Activated CD8-positive, alpha-beta T cell treated with anti-CD3 and anti-CD28 coated beads, Interleukin-2, amount 10 ng/mL, durations not matched to agents 7 days and 5 days (primary cell): ENCODE results near the gene CHRM2. TPM values are rescaled to one million over a fixed set of nuclear protein-coding genes. Genes with fewer than 3 reads are reported as not detected.

Source experiments
- ATAC-seq: fragments of 150-1000 bp; cut with Tn5 transposase; one replicate; pipeline ENCODE4 v1.10.0; 2021; ENCODE audit warnings: moderate library complexity
- CTCF ChIA-PET: fragments of 350-600 bp; sonication (Branson Sonifier 250); formaldehyde crosslinking; loops from one replicate; lab custom pipeline; 2021; ENCODE audit warnings: antibody characterized with exemption; lab: Charles Lee
- POLR2A ChIA-PET: fragments of 350-600 bp; sonication (Branson Sonifier 250); formaldehyde crosslinking; loops from one replicate; lab custom pipeline; 2021; ENCODE audit warnings: antibody characterized with exemption; lab: Charles Lee
- DNase-seq: peaks from one replicate; pipeline ENCODE4 v3.0.0-alpha.2; 2020
- H3K27ac Mint-ChIP-seq: one replicate; pipeline ENCODE4 v1.8.0; 2021; ENCODE audit warnings: mild to moderate bottlenecking, mixed read lengths
- H3K27me3 Mint-ChIP-seq: one replicate; pipeline ENCODE4 v1.8.0; 2021; ENCODE audit warnings: low read depth, mixed read lengths
- H3K36me3 Mint-ChIP-seq: one replicate; pipeline ENCODE4 v1.8.0; 2021; ENCODE audit warnings: low read depth, mixed read lengths
- H3K4me1 Mint-ChIP-seq: one replicate; pipeline ENCODE4 v1.8.0; 2021; ENCODE audit warnings: low read depth, mixed read lengths
- H3K4me3 Mint-ChIP-seq: one replicate; pipeline ENCODE4 v1.8.0; 2021; ENCODE audit warnings: mild to moderate bottlenecking, mixed read lengths
- H3K9me3 Mint-ChIP-seq: one replicate; pipeline ENCODE4 v1.8.0; 2022; ENCODE audit warnings: mixed read lengths; ENCODE audit not compliant: insufficient read depth
- total RNA-seq, 2 experiments: library from RNA; stranded (reverse); gene quantifications; one replicate each; pipeline ENCODE4 v1.2.3, GENCODE V29; 2021

Gene CHRM2
- total RNA-seq, 2 experiments from 2014 or later, result not detected

DNA sequence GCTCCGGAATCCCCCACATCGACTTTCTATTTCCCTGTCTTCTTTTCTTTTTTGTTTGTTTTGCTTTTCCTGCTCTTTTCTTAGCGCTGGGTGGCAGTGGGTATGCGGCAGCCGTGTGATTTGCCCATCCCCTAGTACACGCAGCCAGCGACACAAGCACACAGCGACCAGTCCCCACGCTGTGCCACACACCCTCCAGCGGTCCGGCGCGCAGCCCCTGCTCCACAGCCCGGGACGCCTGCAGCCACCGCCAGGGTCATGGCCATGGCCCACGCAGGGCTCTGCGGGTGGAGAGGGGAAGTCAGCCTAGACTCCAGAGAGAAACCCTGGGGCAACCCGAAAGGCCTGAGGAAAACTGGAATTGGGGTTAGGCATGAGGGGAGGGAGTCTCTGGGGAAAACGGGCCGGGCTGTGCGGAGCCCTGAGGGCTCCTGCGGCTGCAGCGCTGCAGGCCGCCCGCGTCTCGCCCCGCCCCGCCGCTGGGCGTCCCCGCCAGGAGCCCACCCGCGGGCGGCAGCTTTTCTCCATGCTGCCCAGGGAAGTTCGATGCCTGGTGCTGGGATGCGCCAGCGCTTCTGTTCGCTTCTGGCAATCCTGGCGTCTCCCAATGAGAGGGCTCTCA lies 2.5 kb downstream of the CHRM2 start:
- no peaks in the 10 kb centered on the region for H3K9me3 Mint-ChIP-seq
- POLR2A ChIA-PET, result no interaction called here
- no peak for DNase-seq
- CTCF ChIA-PET, result no interaction called here
- H3K36me3 Mint-ChIP-seq, result peaks cover 2% of the 10 kb centered on the region
- H3K27me3 Mint-ChIP-seq, result peaks cover 34% of the 10 kb centered on the region
- H3K4me1 Mint-ChIP-seq, result no peaks in the 10 kb centered on the region
- ATAC-seq, result no peak
- H3K4me3 Mint-ChIP-seq, result no peak overlapping the region
- no peak overlapping the region for H3K27ac Mint-ChIP-seq

DNA sequence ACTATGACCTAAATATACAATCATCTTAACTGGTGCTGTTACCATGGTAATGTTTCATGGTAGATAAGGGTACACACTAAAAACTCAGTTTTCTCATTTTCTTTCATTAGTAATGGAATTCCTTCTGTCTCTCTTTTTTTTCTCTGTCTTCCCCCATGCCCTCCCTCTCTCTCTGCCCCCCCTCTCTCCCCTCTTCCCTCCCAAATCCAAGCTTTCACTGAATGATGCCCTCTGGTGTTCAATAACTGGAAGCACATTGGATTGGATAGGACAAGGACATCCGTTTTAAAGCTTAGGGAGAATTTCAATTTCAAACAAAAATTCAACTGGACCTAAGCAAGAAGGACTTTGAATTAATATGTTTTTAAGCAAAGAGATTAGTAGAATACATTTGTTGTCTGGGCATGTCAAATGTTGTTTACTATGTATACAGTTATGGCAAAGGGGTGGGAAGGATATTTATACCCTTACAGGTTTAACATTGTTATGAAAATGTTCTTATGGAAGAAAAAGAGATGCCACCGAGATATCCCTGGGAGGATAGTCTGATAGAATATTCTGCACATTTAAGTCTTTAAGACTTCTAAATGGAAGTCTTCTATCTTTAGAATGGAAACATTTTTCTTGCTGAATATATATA lies 6.1 kb downstream of the CHRM2 start:
- DNase-seq (no peak), ATAC-seq (no peak)
- ChIA-PET POLR2A (no interaction called here), CTCF (no interaction called here)
- H3K4me1 Mint-ChIP-seq, result no peaks in the 10 kb centered on the region
- H3K27me3 Mint-ChIP-seq, result peaks cover 22% of the 10 kb centered on the region
- peaks cover 2% of the 10 kb centered on the region for H3K36me3 Mint-ChIP-seq
- no peaks in the 10 kb centered on the region for H3K9me3 Mint-ChIP-seq
- no peak overlapping the region for H3K27ac Mint-ChIP-seq
- no peak overlapping the region for H3K4me3 Mint-ChIP-seq

DNA sequence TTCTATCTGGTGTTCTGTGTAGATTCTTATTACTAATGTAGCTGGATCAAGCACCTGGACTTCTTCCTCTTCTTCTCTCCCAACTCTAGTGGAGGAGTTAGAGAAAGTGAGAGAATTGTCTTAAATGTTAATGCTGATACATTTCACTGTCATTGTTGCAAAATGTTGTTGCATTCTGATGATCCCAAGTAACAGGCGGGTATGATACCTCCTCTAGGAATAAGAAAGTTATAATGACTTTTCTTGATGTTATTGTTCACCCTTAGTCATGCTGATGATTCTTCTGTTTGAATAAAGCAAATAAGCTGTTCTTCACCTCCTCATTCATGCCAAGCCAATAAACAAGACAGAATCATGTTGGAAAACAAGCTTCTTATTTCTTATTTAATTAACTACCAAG lies 9.1 kb downstream of the CHRM2 start:
- H3K27ac Mint-ChIP-seq, result no peak overlapping the region
- POLR2A ChIA-PET, result no interaction called here
- CTCF ChIA-PET, result no interaction called here

DNA sequence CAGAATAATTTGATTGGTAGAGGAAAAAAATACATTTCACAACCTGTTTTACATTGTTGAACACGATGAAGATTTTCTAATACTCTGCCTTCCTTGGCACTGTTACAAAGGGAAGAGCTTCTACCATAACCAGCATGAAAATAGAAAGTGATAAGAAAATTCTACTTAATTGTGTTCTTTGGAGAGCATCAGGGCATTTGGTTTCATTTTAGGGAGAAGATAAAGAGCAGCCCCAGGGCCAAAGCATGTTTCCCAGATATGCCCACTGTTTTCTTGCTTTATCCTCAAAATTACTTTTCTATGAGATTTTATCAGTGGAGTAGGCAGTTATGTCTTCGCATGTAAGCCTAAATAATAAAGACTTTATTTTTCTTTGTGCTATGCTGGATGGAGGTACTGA lies 9.5 kb downstream of the CHRM2 start:
- H3K36me3 Mint-ChIP-seq, result no peaks in the 10 kb centered on the region
- DNase-seq (no peak), ATAC-seq (no peak)
- no peaks in the 10 kb centered on the region for H3K27me3 Mint-ChIP-seq
- POLR2A ChIA-PET, result no interaction called here
- H3K27ac Mint-ChIP-seq, result no peak overlapping the region
- CTCF ChIA-PET, result no interaction called here
- no peaks in the 10 kb centered on the region for H3K9me3 Mint-ChIP-seq
- no peak overlapping the region for H3K4me3 Mint-ChIP-seq
- no peaks in the 10 kb centered on the region for H3K4me1 Mint-ChIP-seq

More for the DNA sequence above, 9.1 kb downstream of the CHRM2 start:
- Mint-ChIP-seq H3K4me3 (no peak overlapping the region), H3K9me3 (no peaks in the 10 kb centered on the region), H3K36me3 (no peaks in the 10 kb centered on the region), H3K27me3 (peaks cover 1% of the 10 kb centered on the region), H3K4me1 (no peaks in the 10 kb centered on the region)
- DNase-seq (no peak), ATAC-seq (no peak)

DNA sequence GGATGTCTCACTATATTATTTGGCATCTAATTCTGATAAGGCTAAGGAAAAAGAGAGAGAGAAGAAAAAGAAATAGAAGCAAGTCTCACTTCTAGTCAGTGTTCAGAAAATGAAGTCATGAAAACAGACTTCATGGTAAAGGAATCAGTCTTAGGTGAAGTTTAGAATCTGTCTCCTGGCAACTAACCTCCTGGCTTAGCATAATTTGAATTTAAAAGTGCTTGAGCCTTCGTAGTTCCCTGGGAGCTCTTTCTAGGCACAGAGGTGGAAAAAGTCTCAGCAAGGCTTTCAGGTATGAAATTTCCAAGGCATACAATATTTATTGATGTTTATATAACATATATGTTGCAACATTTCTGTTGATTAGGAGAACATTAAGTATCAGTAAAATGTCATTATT lies 10.4 kb downstream of the CHRM2 start:
- ChIA-PET POLR2A (no interaction called here), CTCF (no interaction called here)
- no peaks in the 10 kb centered on the region for H3K9me3 Mint-ChIP-seq
- DNase-seq (no peak), ATAC-seq (no peak)
- H3K27me3 Mint-ChIP-seq, result no peaks in the 10 kb centered on the region
- no peaks in the 10 kb centered on the region for H3K4me1 Mint-ChIP-seq
- no peaks in the 10 kb centered on the region for H3K36me3 Mint-ChIP-seq
- H3K27ac Mint-ChIP-seq, result no peak overlapping the region
- no peak overlapping the region for H3K4me3 Mint-ChIP-seq

DNA sequence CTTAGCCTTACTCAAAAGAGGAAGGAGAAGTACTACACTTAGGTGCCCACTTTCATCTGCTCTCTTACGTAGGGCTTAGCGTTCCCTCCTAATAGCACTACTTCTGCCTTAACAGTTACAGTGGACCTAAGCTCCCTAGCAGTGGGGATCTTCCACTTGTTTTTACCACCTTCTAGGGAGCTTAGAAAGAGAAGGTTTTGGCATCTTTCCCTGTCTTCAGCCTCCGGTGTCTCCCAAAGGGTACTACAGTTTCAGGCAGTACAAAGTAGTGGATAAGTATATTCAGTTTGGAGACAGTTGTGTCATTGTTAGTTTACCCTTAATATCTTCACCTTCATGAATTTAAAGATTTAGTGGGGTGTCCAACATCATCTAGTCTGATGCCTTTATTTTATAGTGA lies 14.6 kb downstream of the CHRM2 start:
- Mint-ChIP-seq H3K9me3 (no peaks in the 10 kb centered on the region), H3K36me3 (no peaks in the 10 kb centered on the region), H3K4me3 (no peak overlapping the region), H3K27me3 (no peaks in the 10 kb centered on the region), H3K27ac (no peak overlapping the region), H3K4me1 (no peaks in the 10 kb centered on the region)
- ATAC-seq, result no peak
- DNase-seq, result no peak
- ChIA-PET CTCF (no interaction called here), POLR2A (no interaction called here)

DNA sequence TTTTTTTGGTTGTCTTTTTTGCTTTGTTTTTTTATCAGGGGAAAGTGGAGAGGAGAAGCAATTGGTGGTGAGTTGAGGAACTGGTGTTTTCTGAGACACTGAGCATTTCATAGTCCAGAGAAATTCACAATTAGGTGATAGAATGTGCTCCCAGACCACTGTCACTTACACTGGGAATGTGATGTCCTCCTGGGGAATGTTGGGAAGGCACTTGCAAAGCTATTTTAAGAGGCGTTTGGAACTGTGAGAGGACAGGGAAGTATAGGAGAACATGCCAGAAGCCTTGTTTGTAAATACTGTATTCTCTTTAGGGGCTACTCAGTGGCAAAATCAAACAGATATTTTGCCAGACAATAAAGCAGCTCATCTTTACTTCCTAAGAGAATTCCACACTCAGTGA lies 16.0 kb downstream of the CHRM2 start:
- DNase-seq (no peak), ATAC-seq (no peak)
- Mint-ChIP-seq H3K36me3 (no peaks in the 10 kb centered on the region), H3K9me3 (peaks cover 4% of the 10 kb centered on the region), H3K4me1 (no peaks in the 10 kb centered on the region), H3K27ac (no peak overlapping the region), H3K4me3 (no peak overlapping the region), H3K27me3 (no peaks in the 10 kb centered on the region)
- CTCF ChIA-PET, result no interaction called here
- POLR2A ChIA-PET, result no interaction called here

DNA sequence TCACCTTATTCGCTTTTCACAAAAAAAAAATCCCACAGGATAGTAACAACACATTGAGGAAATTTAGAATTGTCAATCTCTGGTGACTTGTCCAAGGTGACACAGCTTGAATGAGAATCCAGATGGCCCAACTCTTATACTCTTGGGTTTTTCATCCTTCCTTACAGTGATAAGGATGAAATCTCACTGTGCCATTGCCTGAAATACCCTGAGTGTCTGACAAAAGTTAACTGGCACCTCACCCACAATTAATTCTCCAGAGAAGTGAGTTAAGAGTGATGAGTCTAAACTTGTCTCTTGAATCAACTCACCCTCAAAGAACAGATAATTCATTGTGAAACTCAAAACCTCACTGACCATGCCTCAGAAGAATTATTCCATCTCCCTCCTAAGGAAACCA lies 18.9 kb downstream of the CHRM2 start:
- DNase-seq, result no peak
- ChIA-PET POLR2A (no interaction called here), CTCF (no interaction called here)
- Mint-ChIP-seq H3K4me1 (no peaks in the 10 kb centered on the region), H3K27ac (no peak overlapping the region), H3K36me3 (no peaks in the 10 kb centered on the region), H3K9me3 (peaks cover 4% of the 10 kb centered on the region), H3K27me3 (no peaks in the 10 kb centered on the region), H3K4me3 (no peak overlapping the region)
- ATAC-seq, result no peak

DNA sequence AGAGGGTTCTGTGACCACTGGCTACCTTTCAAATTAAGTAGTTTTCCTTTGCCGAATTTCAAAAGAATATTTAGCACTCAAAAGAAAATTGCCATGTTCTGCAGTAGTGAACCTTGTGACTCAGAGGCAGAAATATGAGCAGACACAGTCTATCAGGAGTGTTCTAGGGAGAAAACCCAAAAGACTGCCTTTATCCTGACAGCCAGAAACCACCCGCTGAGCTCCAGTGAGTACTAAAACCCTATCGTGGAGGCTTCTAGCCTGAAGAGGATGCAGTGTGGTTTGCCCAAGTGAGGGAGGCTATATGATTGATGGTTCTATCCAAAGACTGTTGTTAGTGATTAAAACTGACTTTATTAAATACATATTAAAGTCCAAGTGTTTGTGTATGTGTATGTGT lies 21.9 kb downstream of the CHRM2 start:
- ATAC-seq (no peak), DNase-seq (no peak)
- ChIA-PET CTCF (no interaction called here), POLR2A (no interaction called here)
- H3K4me1 Mint-ChIP-seq, result no peaks in the 10 kb centered on the region
- H3K4me3 Mint-ChIP-seq, result no peak overlapping the region
- H3K27me3 Mint-ChIP-seq, result no peaks in the 10 kb centered on the region
- no peaks in the 10 kb centered on the region for H3K36me3 Mint-ChIP-seq
- H3K9me3 Mint-ChIP-seq, result peaks cover 11% of the 10 kb centered on the region
- H3K27ac Mint-ChIP-seq, result no peak overlapping the region

DNA sequence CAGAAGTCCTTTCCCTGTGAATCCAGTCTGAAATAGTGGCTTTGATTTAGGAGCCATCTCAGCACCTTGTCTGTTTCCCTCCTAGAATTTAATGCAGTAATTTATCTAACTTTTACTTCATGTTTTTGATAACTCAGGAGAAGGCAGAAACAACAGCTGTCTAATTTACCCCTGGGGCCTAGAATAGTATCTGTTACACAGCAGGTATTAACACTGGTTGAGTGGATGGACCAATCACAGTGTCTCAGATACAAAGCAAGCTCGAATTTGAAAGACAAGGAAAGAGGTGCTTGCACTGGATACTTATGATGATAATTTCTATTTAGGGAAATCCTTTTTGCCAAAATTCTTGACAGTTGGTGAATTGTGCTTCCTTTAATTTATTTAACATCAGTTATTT lies 23.4 kb downstream of the CHRM2 start:
- no peak for DNase-seq
- ATAC-seq, result no peak
- Mint-ChIP-seq H3K27ac (no peak overlapping the region), H3K4me1 (no peaks in the 10 kb centered on the region), H3K27me3 (no peaks in the 10 kb centered on the region), H3K36me3 (no peaks in the 10 kb centered on the region), H3K9me3 (peaks cover 11% of the 10 kb centered on the region), H3K4me3 (no peak overlapping the region)
- CTCF ChIA-PET, result no interaction called here
- POLR2A ChIA-PET, result no interaction called here

DNA sequence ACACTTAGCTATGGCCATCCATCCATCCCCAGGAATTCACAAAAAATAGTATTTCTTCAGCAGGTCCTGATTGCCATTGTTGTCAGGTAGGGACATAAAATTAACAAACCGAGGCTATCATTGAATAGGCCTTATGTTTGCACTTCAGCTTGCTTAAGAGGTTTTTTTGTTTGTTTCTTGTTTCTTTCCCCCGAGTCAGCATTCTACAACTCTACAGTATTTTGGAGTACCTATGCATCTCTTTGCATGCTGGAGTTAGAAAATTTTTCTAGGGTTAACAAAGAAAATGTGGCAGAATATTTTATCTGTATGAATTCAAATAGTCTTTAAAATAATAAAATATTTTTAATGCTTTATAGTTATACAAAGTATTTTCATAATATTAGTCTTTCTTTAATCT lies 26.3 kb downstream of the CHRM2 start:
- ChIA-PET POLR2A (no interaction called here), CTCF (no interaction called here)
- Mint-ChIP-seq H3K27ac (no peak overlapping the region), H3K27me3 (no peaks in the 10 kb centered on the region), H3K36me3 (no peaks in the 10 kb centered on the region), H3K9me3 (peaks cover 7% of the 10 kb centered on the region), H3K4me1 (no peaks in the 10 kb centered on the region), H3K4me3 (no peak overlapping the region)
- no peak for DNase-seq
- ATAC-seq, result no peak

DNA sequence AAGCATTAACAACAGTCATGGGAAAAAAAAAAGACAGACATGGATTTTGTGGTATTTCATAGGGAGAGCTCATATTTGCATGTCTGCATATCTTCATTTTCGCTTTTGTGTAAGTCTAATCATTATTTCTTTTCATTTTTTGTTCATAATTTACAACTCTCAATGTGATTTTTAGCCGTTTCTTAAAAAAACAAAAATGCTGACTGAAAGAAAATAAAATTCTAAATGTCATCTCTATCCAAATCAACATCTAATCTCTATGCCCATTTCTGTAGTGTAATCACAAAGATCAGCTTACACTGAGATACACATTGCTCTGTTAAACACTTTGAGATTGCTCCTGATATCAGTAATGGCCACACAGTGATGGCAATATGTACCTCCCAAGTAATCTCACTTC lies 29.2 kb downstream of the CHRM2 start:
- POLR2A ChIA-PET, result no interaction called here
- no peak overlapping the region for H3K27ac Mint-ChIP-seq

DNA sequence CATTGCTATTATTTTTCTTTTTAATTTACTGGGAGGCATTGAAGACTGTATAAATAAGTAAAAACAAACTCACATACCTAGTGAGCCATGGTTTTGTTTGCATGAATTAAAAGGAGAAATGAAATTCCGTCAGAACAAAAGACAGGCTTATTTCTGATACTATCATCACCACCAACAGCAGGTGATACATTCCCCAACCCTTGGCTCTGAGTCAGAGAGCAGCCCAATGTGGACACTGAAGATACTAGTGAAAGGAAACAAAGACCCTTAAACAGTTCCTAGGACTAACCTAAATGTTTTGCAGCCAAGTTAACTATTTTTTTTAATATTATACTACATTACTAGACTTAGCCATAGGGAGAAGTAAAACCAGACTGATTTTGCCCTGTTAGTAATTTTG lies 31.6 kb downstream of the CHRM2 start:
- no peak for ATAC-seq
- DNase-seq, result no peak
- H3K4me3 Mint-ChIP-seq, result no peak overlapping the region
- no peak overlapping the region for H3K27ac Mint-ChIP-seq
- H3K9me3 Mint-ChIP-seq, result no peaks in the 10 kb centered on the region
- no peaks in the 10 kb centered on the region for H3K36me3 Mint-ChIP-seq
- POLR2A ChIA-PET, result no interaction called here
- H3K27me3 Mint-ChIP-seq, result no peaks in the 10 kb centered on the region
- no peaks in the 10 kb centered on the region for H3K4me1 Mint-ChIP-seq
- CTCF ChIA-PET, result no interaction called here

More for the DNA sequence above, 29.2 kb downstream of the CHRM2 start:
- ATAC-seq (no peak), DNase-seq (no peak)
- CTCF ChIA-PET, result no interaction called here
- no peaks in the 10 kb centered on the region for H3K27me3 Mint-ChIP-seq
- H3K4me1 Mint-ChIP-seq, result no peaks in the 10 kb centered on the region
- no peaks in the 10 kb centered on the region for H3K36me3 Mint-ChIP-seq
- peaks cover 7% of the 10 kb centered on the region for H3K9me3 Mint-ChIP-seq
- H3K4me3 Mint-ChIP-seq, result no peak overlapping the region
